NCI-H1417 (cell line): ENCODE results near the gene GPC5.
"Not testable (repeated sequence)": the region's sequence is repeated elsewhere in the genome, so short reads cannot be mapped to it uniquely, and the experiment has no call there.

Source experiments
- DNase-seq, 3 experiments: peaks; one replicate each; lab custom pipeline; 2025; lab: John Stamatoyannopoulos, UW

GPC5 gene

GRCh38 chr13:92262100-92262788 is 863.8 kb downstream of the GPC5 start:
- DNase-seq = no peak

- no peak for DNase-seq
Measured at GRCh38 chr13:92265408-92265807, 867.0 kb downstream of the GPC5 start.

GRCh38 chr13:92270990-92271389 is 872.6 kb downstream of the GPC5 start:
- no peak for DNase-seq

GRCh38 chr13:92272177-92272576 is 873.8 kb downstream of the GPC5 start:
- DNase-seq = no peak

- DNase-seq = not testable (repeated sequence)
Measured at GRCh38 chr13:92280986-92281385, 882.6 kb downstream of the GPC5 start.

- DNase-seq = not testable (repeated sequence)
Measured at GRCh38 chr13:92290718-92291307, 892.4 kb downstream of the GPC5 start.

- DNase-seq = not testable (repeated sequence)
Measured at GRCh38 chr13:92294533-92294932, 896.1 kb downstream of the GPC5 start.

- DNase-seq = not testable (repeated sequence)
Measured at GRCh38 chr13:92296154-92296671, 897.8 kb downstream of the GPC5 start.

GRCh38 chr13:92297971-92298942 is 899.8 kb downstream of the GPC5 start:
- DNase-seq = no peak

GRCh38 chr13:92300651-92301050 is 902.2 kb downstream of the GPC5 start:
- DNase-seq = no peak

GRCh38 chr13:92303428-92303827 is 905.0 kb downstream of the GPC5 start:
- no peak for DNase-seq

GRCh38 chr13:92307752-92308151 is 909.3 kb downstream of the GPC5 start:
- no peak for DNase-seq

GRCh38 chr13:92312823-92313222 is 914.4 kb downstream of the GPC5 start:
- DNase-seq = no peak

GRCh38 chr13:92313382-92313781 is 915.0 kb downstream of the GPC5 start:
- DNase-seq = no peak

- DNase-seq = no peak
Measured at GRCh38 chr13:92315265-92315664, 916.8 kb downstream of the GPC5 start.

- no peak for DNase-seq
Measured at GRCh38 chr13:92316030-92316429, 917.6 kb downstream of the GPC5 start.

- no peak for DNase-seq
Measured at GRCh38 chr13:92317066-92317465, 918.6 kb downstream of the GPC5 start.

GRCh38 chr13:92320323-92320722 is 921.9 kb downstream of the GPC5 start:
- no peak for DNase-seq

GRCh38 chr13:92321174-92321573 is 922.8 kb downstream of the GPC5 start:
- DNase-seq = no peak

- DNase-seq = no peak
Measured at GRCh38 chr13:92345627-92346026, 947.2 kb downstream of the GPC5 start.

- no peak for DNase-seq
Measured at GRCh38 chr13:92346046-92346445, 947.6 kb downstream of the GPC5 start.

GRCh38 chr13:92354583-92354982 is 956.2 kb downstream of the GPC5 start:
- DNase-seq = no peak
